ENCODE data around the gene PRKN. TPM values are rescaled to one million over a fixed set of nuclear protein-coding genes. Genes with fewer than 3 reads are reported as not detected.

The PRKN gene
- polyA plus RNA-seq, 1 experiment, result 0.71 TPM

GRCh38 chr6:161732594-161732993 lies 995.0 kb downstream of the PRKN start:
- DNase-seq (ENCODE audit: low read depth), result no peak
- POLR2A ChIA-PET, result no interaction called here
- no peak overlapping the region for H3K4me3 ChIP-seq (ENCODE audit: low read depth, low read length)
- H3K27me3 ChIP-seq (ENCODE audit: control insufficient read depth, insufficient read depth, low read length), result no peaks in the 10 kb centered on the region
- CTCF ChIA-PET, result no interaction called here
- no peaks in the 10 kb centered on the region for H3K36me3 ChIP-seq (ENCODE audit: control insufficient read depth, insufficient read depth, low read length)
- TF ChIP-seq, protein P1, sequence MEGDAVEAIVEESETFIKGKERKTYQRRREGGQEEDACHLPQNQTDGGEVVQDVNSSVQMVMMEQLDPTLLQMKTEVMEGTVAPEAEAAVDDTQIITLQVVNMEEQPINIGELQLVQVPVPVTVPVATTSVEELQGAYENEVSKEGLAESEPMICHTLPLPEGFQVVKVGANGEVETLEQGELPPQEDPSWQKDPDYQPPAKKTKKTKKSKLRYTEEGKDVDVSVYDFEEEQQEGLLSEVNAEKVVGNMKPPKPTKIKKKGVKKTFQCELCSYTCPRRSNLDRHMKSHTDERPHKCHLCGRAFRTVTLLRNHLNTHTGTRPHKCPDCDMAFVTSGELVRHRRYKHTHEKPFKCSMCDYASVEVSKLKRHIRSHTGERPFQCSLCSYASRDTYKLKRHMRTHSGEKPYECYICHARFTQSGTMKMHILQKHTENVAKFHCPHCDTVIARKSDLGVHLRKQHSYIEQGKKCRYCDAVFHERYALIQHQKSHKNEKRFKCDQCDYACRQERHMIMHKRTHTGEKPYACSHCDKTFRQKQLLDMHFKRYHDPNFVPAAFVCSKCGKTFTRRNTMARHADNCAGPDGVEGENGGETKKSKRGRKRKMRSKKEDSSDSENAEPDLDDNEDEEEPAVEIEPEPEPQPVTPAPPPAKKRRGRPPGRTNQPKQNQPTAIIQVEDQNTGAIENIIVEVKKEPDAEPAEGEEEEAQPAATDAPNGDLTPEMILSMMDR (IDR thresholded peaks at IDR 0.05; ENCODE audit: insufficient read depth, low read depth, low read length), result no peak

- Histone ChIP-seq H3K36me3 (ENCODE audit: control insufficient read depth, insufficient read depth, low read length) (no peaks in the 10 kb centered on the region), H3K4me3 (ENCODE audit: low read depth, low read length) (no peak overlapping the region), H3K27me3 (ENCODE audit: control insufficient read depth, insufficient read depth, low read length) (no peaks in the 10 kb centered on the region)
- DNase-seq (ENCODE audit: low read depth), result no peak
- POLR2A ChIA-PET, result no interaction called here
- CTCF ChIA-PET, result no interaction called here
- TF ChIP-seq, protein P1 (IDR thresholded peaks at IDR 0.05; ENCODE audit: insufficient read depth, low read depth, low read length), result no peak
These were observed 1000.3 kb downstream of the PRKN start for GRCh38 chr6:161727083-161727833.

- TF ChIP-seq, protein P1 (IDR thresholded peaks at IDR 0.05; ENCODE audit: insufficient read depth, low read depth, low read length), result no peak
- Histone ChIP-seq H3K36me3 (ENCODE audit: control insufficient read depth, insufficient read depth, low read length) (no peaks in the 10 kb centered on the region), H3K4me3 (ENCODE audit: low read depth, low read length) (no peak overlapping the region), H3K27me3 (ENCODE audit: control insufficient read depth, insufficient read depth, low read length) (no peaks in the 10 kb centered on the region)
- no peak for DNase-seq (ENCODE audit: low read depth)
- ChIA-PET POLR2A (no interaction called here), CTCF (no interaction called here)
These were observed 1005.2 kb downstream of the PRKN start for GRCh38 chr6:161722394-161722793.

DNA sequence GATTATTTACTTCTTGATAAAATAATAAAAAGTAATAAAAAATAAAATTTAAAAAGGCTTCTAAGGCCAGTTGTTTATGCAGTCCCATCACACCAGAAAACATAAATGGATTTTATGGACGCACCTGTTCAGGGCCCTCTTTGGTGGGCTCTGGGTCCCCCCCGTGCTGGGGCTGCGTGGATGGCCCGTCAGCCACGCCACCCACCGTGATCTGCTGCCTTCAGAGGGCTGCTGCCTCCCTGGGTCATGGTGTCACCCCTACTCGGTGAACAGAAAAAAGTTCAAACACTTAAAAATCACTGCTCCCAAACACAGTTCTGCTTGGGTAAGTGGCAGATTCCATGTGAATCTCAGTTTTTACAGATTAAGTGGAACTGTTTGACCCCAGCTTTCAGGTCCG lies 1006.1 kb downstream of the PRKN start:
- no peaks in the 10 kb centered on the region for H3K36me3 ChIP-seq (ENCODE audit: control insufficient read depth, insufficient read depth, low read length)
- H3K4me3 ChIP-seq (ENCODE audit: low read depth, low read length), result no peak overlapping the region
- POLR2A ChIA-PET, result no interaction called here
- TF ChIP-seq, protein P1 (IDR thresholded peaks at IDR 0.05; ENCODE audit: insufficient read depth, low read depth, low read length), result no peak
- no peaks in the 10 kb centered on the region for H3K27me3 ChIP-seq (ENCODE audit: control insufficient read depth, insufficient read depth, low read length)
- CTCF ChIA-PET, result no interaction called here
- no peak for DNase-seq (ENCODE audit: low read depth)

DNA sequence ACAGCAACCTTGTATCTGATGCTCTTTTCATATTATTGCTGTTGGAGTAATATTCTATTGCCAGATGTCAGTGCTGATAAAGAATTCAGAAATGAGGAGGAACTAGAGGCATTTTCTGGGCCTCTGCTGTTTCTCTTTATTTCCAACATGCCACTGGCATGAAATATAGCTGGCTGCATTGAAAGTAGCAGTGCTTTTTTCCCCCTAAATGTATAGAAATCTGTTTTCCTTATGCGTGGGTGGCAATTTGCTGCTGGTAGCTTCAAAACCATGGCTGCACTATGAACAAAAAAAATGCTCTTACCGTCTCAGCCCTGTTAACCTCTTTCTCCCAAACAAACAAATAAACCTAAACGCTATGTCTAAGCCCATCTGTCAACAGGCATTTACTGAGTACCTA lies 1011.4 kb downstream of the PRKN start:
- no peaks in the 10 kb centered on the region for H3K27me3 ChIP-seq (ENCODE audit: control insufficient read depth, insufficient read depth, low read length)
- no peak overlapping the region for H3K4me3 ChIP-seq (ENCODE audit: low read depth, low read length)
- ChIA-PET CTCF (interaction anchor here (1.0 kb wide), 1 partner anchor 322 kb away, joined by 3 read pairs; no protein-coding TSS in a partner anchor), POLR2A (no interaction called here)
- TF ChIP-seq, protein P1 (IDR thresholded peaks at IDR 0.05; ENCODE audit: insufficient read depth, low read depth, low read length), result no peak
- no peaks in the 10 kb centered on the region for H3K36me3 ChIP-seq (ENCODE audit: control insufficient read depth, insufficient read depth, low read length)
- DNase-seq (ENCODE audit: low read depth), result no peak
